GM18498 (cell line): Measurements from ENCODE around the gene NPAS3.

ENCODE experiments used
- ATAC-seq: cut with Tn5 transposase; IDR thresholded peaks from one replicate; pipeline ENCODE4 v1.9.1; 2021; ENCODE audit warnings: mild to moderate bottlenecking, moderate library complexity; ENCODE audit not compliant: unreplicated experiment

NPAS3 gene

DNA sequence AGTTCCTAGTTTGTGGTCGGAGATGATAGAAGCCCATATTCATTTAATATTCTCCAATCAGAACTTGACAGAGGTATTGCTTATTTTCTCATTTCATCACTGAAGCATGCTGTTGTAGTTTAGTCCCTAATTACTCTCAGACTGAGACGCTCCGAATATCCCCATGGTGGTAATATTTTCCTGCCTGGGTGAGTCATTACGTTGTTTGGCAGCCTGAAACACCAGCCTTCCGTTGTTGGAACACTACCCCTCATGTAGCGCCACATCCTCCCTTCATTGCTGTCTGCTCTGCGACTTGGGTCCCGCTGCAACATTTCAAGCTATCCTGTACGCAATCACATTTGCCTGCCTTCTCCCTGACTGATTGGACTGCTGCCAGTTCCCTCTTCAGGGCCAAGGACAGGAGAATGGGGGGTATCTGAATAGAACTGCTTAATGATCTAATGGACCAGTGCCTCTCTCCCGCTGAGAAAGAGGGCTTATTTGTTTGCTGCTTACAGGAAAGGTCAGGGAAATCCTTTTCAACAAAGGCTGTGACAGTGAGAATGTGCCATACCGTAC, 369.1 kb downstream of the NPAS3 start:
- ATAC-seq: no peak

DNA sequence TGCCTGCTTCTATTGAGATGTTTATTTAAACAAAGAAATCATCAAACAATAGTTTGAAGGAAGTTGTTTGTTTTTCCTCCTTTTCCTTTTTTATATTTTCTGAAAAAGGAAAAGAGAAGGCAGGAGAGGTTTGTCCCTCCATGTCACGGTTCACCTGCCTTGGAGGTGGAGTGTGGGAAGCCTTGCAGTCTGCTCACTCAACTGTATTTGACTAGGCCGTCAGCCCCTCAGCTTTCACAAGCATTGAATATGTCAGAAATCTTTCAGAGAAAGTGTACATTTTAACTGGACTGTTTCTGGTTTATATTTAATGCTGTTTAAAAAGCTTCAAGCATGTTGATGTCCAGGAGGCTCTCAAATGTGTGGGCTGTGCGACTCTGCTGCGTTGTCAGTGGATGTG, 370.4 kb downstream of the NPAS3 start:
- ATAC-seq: no peak

DNA sequence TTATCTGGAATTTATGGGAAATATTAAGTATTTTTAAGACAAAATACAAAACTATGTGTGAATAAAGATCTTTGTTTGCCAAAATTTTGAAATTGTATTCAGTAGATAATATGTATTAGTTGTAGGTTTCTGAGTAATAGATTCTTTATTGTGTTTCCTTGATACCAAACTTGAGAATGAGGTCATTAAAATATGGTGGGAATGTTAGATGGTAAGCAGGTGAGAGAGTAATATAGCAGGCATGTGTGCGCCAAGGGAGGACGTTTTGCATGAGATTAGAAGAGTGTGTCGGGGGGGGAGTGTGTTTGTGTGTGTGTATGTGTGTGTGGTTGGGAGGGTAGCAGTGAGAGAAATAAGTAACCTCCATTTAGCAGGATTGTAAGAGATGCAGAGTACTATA, 376.5 kb downstream of the NPAS3 start:
- ATAC-seq: no peak

DNA sequence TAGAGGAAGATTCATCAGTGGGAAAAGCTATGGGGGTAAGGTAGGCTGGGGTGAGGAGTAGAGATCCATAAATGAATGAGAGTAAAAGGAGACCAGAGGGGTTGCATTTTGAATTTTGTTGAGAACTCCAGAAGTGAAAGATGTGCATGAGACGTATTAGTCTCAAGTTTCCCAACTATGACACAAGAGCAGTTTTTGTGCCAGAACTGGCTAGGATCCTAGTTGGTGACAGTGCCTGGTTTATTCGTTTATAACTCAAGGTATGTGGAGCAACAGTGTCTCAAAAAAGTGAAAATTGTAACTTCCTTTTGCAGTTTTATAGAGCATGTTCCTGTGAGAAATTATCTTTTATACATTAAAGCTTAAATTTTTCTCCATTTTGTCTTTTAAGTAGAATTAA, 377.0 kb downstream of the NPAS3 start:
- ATAC-seq: no peak

DNA sequence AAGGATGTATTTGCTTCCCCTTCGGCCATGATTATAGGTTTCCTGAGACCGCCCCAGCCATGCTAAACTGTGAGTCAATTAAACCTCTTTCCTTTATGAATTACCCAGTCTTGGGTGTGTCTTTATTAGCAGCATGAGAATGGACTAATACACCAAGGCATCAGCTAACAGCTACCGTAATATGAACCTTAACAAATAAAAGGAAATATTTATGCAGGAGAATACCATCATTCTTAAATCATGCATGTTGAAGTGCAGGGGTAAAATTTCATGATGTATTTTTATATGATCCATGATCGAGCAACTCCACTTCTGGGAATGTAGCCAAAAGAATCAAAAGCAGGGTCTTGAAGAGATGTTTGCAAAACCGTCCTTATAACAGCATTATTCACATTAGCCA, 379.0 kb downstream of the NPAS3 start:
- ATAC-seq: no peak

DNA sequence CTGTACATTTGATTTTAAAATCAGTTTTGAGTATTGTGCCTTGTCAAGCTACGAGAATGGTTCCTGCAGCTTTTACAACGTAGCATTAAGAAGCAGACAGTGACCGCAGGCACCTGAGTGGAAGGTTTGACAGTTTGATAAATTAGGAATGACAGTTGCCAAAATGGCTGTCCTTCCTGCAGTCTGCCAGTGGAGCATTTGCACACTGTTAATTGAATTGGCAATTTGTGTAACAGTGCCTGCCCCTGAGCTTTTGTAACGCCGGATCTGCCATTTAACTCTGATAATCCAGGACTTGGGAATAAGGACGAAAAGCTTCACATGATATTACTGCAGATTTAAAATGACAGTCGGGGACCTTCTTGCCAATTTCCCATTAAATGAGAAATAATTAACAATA, 385.3 kb downstream of the NPAS3 start:
- ATAC-seq: no peak

DNA sequence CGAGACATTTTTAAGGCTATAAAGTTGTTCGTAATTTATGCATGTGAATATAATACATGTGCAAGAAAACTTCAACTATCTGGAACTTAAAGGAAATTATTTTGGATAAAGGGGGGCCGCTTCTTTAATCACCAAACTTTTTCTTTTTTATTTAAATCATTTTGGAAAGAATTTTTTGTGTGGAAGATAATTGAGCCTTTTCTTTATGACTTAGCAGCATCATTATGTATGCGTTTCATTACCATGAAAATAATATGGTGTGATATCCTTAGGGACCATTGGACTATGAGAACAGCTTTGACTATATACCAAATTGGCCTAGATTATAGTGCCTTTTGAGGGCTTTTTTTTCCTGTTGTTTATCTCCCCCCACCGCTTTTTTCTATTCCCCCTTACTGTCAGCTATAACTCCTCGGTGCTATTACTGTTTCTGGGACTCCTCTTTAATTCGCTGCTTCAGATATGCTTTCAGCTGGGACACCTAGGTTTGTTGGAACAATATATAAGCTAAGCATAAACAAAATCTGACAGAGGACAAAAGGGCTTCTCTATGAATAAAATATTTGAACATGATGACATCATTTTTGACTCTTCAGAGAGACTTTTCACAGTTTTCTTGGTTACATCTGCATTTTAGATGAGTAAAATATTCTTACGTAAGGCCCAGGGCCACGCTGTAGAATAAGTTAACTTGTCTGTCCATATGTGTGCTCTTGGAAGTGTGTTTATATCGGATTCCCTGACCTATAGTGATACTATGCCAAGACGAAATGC, 392.7 kb downstream of the NPAS3 start:
- no peak for ATAC-seq

DNA sequence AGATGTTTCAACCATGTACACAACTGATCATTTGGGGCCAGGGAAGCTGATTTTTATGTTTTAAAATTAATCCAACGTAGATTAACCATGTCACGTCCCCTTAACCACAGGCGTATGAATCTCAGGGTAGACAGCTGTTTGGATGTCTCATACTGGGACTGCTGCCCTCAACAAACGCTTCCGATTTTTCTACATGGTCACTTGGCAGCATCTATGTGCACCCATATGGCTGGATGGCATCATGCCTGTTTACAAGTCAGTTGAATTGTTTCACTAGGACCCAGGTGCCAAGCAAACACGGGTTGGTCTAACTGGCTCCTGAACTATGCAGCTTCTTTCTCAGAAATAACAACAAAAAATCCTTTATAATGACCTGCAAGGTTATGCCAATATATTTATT, 393.8 kb downstream of the NPAS3 start:
- no peak for ATAC-seq

DNA sequence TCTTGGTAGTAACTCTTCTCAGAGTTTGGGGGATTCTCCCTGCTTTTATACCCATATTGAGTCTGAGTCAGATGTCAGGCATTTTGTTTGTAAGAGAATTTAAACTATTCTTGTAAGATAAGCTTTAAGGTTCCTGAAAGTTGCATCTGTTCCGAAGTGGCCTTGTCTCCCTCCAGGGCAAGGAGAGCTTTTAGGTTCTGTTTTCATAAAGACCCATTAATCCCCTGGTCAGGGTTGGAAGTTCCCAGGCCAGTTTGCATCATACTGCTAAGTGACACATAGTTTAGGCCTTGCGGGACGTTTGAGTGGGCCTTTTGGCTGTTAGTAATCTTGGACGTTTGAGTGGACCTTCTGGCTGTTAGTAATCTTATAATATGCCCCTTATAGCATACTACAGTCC, 396.7 kb downstream of the NPAS3 start:
- ATAC-seq: no peak

DNA sequence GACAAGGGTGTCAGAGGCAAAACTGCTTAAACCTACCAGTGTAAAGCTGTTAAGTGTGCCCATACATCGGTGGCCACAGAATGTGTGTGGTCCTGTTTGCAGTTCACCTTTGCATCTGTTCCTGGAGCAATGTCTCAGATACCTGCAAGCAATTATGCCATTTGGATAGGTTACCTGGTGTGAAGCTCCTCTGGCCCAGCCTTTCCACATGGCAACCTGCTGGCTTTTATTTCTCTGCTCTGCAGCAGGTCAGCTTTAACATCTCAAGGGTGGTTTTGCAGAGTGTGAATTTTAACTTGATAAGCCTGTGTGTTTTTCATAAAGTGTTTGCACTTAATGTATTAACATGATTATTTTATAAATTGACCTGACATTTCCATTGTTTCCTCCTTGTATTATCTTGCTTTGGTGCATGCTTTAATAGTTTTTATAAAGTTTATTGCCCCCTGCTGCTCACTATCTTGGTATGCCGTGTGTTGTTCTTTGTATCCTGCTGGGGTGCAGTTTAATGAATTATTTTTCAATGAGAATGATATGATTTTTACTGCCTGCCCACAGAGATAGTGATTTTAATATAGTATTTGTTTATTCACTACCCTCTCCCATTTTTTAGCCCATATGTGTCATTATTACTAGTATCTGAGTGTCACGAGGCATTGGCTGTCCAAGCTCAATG, 403.8 kb downstream of the NPAS3 start:
- ATAC-seq: no peak

DNA sequence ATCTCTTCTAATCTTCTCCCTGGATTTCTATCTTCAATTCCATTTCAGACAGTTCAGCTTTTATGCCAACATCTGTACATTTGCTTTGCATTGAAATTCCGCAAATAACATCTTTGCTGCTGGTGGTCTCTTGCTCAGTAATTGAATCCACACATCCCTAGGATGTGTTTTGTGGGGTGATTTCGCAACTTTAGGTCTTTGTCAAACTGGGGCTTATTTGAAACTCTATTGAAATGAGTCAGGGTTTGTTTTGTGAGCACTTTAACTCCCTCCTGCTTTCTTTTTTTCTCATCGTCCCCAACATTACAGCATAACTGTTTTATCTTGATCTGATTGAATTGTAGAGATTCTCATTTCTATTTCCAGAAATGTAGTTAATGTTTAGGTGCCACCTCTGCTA, 404.3 kb downstream of the NPAS3 start:
- no peak for ATAC-seq

DNA sequence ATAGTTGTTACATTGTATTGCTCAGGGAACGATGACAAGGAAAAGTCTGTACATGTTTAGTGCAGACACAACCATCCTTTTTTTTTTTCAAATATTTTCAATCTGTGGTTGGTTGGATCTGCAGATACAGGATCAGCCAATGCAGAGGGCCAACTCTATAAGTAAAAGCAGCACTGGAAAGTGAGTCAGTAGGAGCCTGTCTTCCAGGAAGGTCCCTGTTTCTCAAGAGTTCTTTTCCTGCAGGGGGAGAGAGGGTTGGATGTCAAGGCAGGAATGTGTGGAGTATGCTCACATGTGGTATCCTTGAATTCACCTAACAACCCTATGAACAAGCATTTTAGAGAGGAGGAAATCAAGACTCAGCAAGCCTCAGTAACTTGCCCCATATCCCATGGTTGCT, 409.1 kb downstream of the NPAS3 start:
- ATAC-seq: no peak

DNA sequence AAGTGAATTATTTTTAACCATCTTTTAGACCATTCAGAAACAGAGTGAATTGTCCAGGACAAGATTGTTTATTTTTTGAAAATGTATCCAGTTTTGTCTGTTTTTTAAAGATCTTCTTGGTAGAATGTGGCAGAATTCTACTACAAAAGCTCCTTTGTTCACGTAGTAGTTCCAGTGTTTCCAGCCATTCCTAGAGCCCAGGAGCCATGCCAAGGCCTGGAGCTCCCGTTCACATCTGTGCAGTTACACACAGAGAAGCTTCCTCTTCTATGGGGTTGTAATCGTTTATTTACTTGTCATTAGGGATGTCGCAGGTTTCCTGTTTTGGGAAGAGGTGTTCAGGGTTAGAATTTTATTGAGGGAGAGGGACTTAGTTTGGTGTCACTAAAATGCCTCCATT, 409.8 kb downstream of the NPAS3 start:
- ATAC-seq: no peak

DNA sequence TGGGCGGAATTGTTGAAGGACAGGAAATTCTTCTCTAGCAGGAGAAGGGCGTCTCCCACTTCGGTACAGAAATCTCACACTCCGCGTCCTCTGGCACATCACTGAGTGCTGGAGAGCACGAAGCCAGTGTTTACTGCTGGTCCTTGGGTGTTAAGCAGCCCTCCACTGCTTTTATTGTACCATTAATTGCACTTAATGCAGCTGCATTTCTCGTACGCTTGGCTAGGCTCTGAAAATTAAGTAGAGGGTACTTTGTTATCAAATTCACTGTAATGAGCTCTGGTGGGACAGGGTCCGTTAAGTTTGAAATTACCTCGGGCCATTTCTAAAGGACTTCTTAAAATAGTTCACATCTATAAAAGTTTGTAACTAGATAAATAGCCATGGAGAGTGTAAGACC, 411.2 kb downstream of the NPAS3 start:
- ATAC-seq: no peak

DNA sequence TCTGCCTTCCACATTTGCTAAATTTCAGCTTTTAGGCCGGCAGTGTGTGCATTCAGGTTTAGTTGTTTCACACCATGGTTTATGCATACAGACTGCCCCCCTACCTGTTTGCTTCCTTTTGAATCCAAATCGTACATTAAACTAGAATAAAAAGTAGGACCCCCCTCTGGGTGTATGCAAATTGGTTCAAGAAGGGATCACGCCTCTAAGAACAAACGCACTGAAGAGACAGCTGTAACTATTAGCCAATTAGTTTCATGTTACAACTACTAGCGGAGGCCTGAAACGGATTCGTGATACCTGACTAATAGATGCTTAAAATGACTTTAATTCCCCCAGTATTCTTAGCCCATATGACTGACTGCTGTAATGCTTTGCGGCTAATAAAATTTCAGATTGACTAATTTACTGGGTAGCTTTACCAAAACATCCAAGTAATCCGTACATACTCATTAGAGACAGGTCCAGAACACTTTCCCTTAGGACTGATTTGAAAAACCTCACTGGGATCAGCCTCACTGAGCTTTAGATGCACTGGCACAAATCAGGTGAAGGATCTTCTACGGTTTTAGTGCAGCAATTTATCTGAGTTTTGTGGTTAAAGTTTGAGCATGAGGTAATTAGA, 411.8 kb downstream of the NPAS3 start:
- no peak for ATAC-seq

DNA sequence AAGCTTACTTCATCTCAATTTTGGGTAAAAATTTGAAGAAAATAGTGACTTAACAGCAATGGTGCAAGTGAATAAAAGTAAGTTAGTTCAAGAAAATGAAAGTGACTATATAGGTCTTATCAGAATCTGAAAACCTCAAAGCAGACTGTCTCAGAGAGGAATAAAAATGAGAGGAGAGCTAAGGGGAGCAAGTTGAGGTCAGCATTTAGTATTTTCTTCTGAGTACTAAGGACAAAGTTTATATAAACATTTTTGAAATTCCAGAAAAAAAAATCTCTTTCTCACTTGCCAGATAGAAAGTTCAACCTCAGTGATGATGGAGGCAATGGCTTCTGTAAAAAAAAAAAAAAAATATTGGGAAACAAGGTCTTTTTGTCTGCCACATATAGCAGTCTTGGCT, 414.1 kb downstream of the NPAS3 start:
- no peak for ATAC-seq

DNA sequence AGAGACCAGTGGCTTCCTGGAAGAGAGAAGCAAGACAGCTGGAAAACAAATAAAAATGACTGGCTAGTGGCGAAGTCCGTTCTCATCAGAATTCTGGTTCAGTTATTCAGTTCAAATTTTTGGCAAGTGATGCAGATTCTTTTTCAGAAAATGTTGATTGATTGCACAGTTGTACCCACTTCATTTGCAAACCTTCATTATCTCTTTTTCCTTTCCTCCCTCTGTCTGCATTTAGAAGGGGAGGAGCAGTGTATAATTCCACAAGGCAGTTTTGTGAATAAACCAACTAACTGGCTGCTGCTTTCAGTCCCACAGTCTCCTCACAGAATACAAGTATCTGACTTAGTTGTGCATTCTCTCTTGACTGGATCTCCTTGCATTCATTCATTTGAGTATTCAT, 417.5 kb downstream of the NPAS3 start:
- ATAC-seq: no peak

DNA sequence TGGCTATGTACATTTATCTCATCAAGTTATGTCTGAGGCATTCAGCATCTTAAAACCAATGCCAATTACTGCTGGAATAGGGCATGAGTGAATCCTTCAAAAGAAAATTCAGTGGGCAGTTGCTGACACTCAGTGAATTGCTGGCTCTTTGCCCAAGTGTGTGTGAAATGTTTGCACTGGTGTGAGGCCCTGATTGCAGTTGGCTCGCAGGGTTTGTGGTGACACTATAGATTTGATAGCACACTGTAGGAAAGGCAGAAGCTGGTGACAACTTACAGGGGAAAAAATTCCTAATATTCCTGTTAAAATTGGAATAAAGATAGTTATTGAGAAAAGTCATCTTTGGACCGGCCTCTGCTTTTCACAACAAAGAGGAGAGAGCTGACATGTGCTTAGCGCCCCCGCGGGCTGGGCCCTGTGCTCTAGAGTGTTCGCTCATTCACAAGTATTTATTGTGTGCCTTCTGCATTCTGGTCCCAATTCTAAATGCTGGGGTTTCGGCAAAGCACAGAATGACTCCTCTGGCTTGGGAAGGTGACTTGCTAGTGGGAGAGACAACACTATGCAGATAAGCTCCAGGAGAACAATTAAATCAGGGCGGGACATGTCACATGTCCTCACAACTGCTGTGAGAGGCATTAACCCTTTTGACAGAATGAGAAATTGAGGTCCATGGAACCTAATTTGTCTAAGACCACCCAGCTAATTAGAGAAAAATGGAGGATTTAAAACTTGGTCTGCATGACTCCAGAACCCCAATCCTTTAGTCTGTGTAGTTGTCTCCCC, 418.7 kb downstream of the NPAS3 start:
- no peak for ATAC-seq

DNA sequence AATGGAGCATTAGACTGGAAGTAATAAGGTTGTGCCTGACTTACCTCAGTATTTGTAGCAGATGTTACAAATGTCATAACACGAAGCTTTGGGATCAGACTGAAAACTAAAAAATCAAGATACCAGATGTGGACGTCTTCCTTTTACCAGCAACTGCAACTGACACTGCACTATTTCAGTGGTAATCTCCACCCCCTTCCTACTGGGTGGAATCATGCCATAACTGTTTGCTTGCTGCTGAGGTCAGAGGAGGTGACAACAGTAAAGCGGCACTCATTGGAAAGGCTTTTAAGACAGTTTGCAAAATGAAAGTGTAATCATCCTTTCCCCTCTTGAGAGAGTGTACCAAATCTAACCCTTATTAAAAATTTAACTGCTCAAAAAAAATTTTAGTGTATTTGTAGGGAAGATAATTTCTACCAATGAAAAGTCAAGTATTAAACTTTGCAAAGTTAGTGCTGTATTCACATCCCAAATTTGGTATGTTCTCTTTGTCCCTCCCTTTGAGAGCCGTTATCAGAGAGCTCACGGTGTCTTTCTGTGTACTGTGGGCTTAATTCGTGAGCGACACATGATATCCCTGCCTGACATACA, 420.7 kb downstream of the NPAS3 start:
- no peak for ATAC-seq

DNA sequence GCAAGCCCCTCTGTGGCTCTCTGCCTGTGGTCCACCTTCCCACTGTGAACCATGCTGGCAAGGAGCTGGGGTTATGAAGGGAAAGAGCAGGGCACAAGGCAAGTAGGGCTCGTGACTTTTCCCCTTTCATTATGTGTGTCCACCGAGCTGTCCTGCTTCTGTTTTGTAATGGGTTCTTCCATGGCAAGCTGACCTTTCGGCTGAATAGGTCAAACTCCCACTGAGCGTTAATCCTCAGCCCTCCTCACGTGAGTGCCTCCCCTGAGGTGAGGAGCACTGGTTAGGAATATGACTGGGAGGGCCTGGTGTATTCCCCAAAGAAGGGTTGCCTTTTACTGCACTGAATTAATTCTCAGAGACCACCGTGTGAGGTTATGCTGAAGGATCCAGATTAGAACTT, 424.3 kb downstream of the NPAS3 start:
- ATAC-seq: no peak

DNA sequence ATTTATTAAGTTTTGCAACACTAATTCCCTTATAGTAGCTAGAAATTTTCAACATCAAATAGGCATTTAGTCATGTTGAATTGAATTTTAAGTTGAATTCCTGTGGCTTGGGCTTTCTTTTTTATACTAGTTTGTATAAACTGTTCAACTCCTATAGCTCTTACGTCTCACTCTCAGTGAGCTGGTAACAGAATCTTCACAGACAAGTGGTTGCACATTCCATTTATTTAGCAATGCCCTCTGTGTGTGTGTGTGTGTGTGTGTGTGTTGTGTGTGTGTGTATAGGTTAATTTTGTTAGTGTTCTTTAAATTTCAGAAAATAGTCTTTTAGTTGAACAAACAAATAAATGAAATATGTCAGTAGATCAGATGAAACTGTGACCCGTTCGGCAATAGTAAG, 425.0 kb downstream of the NPAS3 start:
- no peak for ATAC-seq
